Suprapubic skin (tissue), 4 donors: ENCODE data around the gene TLR6. TPM values are rescaled to one million over a fixed set of nuclear protein-coding genes. Genes with fewer than 3 reads are reported as not detected.

Source experiments
- DNase-seq, 2 donors: peaks; one replicate each; pipeline ENCODE4 v3.0.0-alpha.2; 2019; ENCODE audit warnings: low spot score in 2 of 2
- H3K27ac ChIP-seq: fragments of 200-600 bp; sonication (generic); one replicate; pipeline ENCODE4 v1.5.1; 2019
- H3K27me3 ChIP-seq: fragments of 200-600 bp; sonication (generic); one replicate; pipeline ENCODE4 v1.5.1; 2019
- H3K36me3 ChIP-seq: fragments of 200-600 bp; sonication (generic); one replicate; pipeline ENCODE4 v1.5.1; 2019
- H3K4me1 ChIP-seq: fragments of 200-600 bp; sonication (generic); one replicate; pipeline ENCODE4 v1.5.1; 2019
- H3K4me3 ChIP-seq: fragments of 200-600 bp; sonication (generic); one replicate; pipeline ENCODE4 v1.5.1; 2019; ENCODE audit warnings: mild to moderate bottlenecking
- H3K9me3 ChIP-seq: fragments of 200-600 bp; sonication (generic); one replicate; pipeline ENCODE4 v1.5.1; 2019
- EP300 ChIP-seq: sonication (generic); formaldehyde crosslinking; IDR thresholded peaks from one replicate; pipeline ENCODE4 v1.6.1; 2017; ENCODE audit warnings: antibody characterized with exemption
- POLR2A ChIP-seq, 2 donors: fragments of 450-650 bp; IDR thresholded peaks; one replicate each; pipeline ENCODE4 v1.6.1; 2017; ENCODE audit warnings: antibody characterized with exemption in 2 of 2, mild to moderate bottlenecking in 2 of 2, moderate library complexity in 2 of 2
- POLR2AphosphoS5 ChIP-seq, 3 donors: sonication (generic); formaldehyde crosslinking; IDR thresholded peaks; one replicate each; pipeline ENCODE4 v1.6.1; 2017; ENCODE audit warnings: antibody characterized with exemption in 3 of 3
- WGBS: methylation state at CpG from one replicate; pipeline ENCODE4 v1.1.5; 2018; 5-methylcytosine and 5-hydroxymethylcytosine counted together
- total RNA-seq, 4 donors: library from RNA; depleted of rRNA; stranded (reverse); fragments of >200 nt; gene quantifications; one replicate each; pipeline ENCODE4 v1.1.0, GENCODE V29; 2016
- TF ChIP-seq, protein P1 (sequence below), 2 donors: fragments of 200-600 bp in 1 of 2; fragments of 450-650 bp in 1 of 2; sonication (generic) in 1 of 2; IDR thresholded peaks; one replicate each; pipeline ENCODE4 v1.5.1; 2016 to 2019; ENCODE audit warnings: antibody characterized with exemption in 2 of 2, mild to moderate bottlenecking in 1 of 2, moderate library complexity in 1 of 2

The TLR6 gene
- total RNA-seq, 4 donors from 2014 or later, result 2.1 to 6.4 (median 2.5) TPM

GRCh38 chr4:38820329-38821061 is 36.1 kb downstream of the TLR6 start:
- DNase-seq, result no peak
- H3K4me3 ChIP-seq, result no peak overlapping the region
- no peaks in the 10 kb centered on the region for H3K27me3 ChIP-seq
- TF ChIP-seq POLR2A (IDR thresholded peaks at IDR 0.05) (no peak), EP300 (no peak), POLR2AphosphoS5 (IDR thresholded peaks at IDR 0.05) (no peak)
- TF ChIP-seq, protein P1, sequence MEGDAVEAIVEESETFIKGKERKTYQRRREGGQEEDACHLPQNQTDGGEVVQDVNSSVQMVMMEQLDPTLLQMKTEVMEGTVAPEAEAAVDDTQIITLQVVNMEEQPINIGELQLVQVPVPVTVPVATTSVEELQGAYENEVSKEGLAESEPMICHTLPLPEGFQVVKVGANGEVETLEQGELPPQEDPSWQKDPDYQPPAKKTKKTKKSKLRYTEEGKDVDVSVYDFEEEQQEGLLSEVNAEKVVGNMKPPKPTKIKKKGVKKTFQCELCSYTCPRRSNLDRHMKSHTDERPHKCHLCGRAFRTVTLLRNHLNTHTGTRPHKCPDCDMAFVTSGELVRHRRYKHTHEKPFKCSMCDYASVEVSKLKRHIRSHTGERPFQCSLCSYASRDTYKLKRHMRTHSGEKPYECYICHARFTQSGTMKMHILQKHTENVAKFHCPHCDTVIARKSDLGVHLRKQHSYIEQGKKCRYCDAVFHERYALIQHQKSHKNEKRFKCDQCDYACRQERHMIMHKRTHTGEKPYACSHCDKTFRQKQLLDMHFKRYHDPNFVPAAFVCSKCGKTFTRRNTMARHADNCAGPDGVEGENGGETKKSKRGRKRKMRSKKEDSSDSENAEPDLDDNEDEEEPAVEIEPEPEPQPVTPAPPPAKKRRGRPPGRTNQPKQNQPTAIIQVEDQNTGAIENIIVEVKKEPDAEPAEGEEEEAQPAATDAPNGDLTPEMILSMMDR (IDR thresholded peaks at IDR 0.05), result no peak
- H3K9me3 ChIP-seq, result no peaks in the 10 kb centered on the region
- peak overlapping the region; percentile 5 for H3K27ac ChIP-seq
- H3K4me1 ChIP-seq, result peaks cover 11% of the 10 kb centered on the region
- no peaks in the 10 kb centered on the region for H3K36me3 ChIP-seq
- WGBS, result 70% methylated on average over 4 of the region's 4 CpGs

GRCh38 chr4:38819569-38819968 is 37.0 kb downstream of the TLR6 start:
- Histone ChIP-seq H3K36me3 (no peaks in the 10 kb centered on the region), H3K27ac (no peak overlapping the region), H3K9me3 (no peaks in the 10 kb centered on the region), H3K27me3 (no peaks in the 10 kb centered on the region), H3K4me1 (peaks cover 11% of the 10 kb centered on the region), H3K4me3 (no peak overlapping the region)
- TF ChIP-seq, protein P1 (IDR thresholded peaks at IDR 0.05), result no peak
- TF ChIP-seq POLR2AphosphoS5 (IDR thresholded peaks at IDR 0.05) (no peak), EP300 (no peak), POLR2A (IDR thresholded peaks at IDR 0.05) (no peak)
- no peak for DNase-seq
- WGBS, result 33% methylated on average over 3 of the region's 3 CpGs

- peak overlapping the region; percentile 42 for H3K27ac ChIP-seq
- DNase-seq, result no peak
- TF ChIP-seq, protein P1 (IDR thresholded peaks at IDR 0.05), result no peak
- TF ChIP-seq POLR2AphosphoS5 (IDR thresholded peaks at IDR 0.05), result no peak
- TF ChIP-seq EP300, result no peak
- TF ChIP-seq POLR2A (IDR thresholded peaks at IDR 0.05), result no peak
These were observed 38.1 kb downstream of the TLR6 start for GRCh38 chr4:38818441-38818976.

DNA sequence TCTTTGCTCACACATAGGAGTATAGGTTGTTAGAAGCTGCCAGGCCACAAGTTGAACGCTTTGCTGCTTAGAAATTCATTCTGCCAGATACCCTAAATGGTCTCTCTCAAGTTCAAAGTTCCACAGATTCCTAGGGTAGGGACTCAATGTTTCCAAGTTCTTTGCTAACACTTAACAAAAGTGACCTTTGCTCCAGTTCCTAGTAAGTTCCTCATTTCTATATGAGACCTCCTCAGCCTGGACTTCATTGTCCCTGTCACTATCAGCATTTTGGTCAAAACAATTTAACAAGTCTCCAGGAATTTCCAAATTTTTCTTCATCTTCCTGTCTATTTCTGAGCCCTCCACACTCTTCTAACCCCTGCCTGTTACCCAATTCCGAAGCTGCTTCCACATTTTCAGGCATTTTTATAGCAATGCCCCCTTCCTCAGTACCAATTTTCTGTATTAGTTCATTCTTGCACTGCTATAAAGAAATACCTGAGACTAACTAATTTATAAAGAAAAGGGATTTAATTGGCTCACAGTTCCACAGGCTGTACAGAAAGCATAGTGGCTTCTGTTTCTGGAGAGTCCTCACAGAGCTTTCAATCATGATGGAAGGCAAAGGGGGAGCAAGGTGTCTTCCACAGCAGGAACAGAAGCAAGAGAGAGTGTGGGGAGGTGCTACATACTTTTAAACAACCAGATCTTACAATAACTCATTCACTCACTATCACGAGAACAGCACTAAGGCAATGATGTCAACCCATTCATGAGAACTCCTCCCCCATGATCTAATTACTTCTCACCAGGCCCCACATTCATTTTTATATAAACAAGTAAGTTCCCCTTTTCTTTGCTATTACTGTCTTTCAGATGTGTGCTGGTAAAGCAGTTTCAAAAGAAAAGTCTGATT is 40.5 kb downstream of the TLR6 start:
- TF ChIP-seq, protein P1 (IDR thresholded peaks at IDR 0.05), result no peak
- TF ChIP-seq POLR2A (IDR thresholded peaks at IDR 0.05), result no peak
- no peak for TF ChIP-seq EP300
- TF ChIP-seq POLR2AphosphoS5 (IDR thresholded peaks at IDR 0.05), result no peak
- Histone ChIP-seq H3K4me1 (peaks cover 11% of the 10 kb centered on the region), H3K4me3 (no peak overlapping the region), H3K36me3 (no peaks in the 10 kb centered on the region), H3K9me3 (no peaks in the 10 kb centered on the region), H3K27ac (peak overlapping the region; percentile 44), H3K27me3 (no peaks in the 10 kb centered on the region)
- no peak for DNase-seq
- 68% methylated on average over 3 of the region's 3 CpGs for WGBS

More at GRCh38 chr4:38818441-38818976, 38.1 kb downstream of the TLR6 start:
- H3K36me3 ChIP-seq, result no peaks in the 10 kb centered on the region
- peaks cover 11% of the 10 kb centered on the region for H3K4me1 ChIP-seq
- no peaks in the 10 kb centered on the region for H3K27me3 ChIP-seq
- no peak overlapping the region for H3K4me3 ChIP-seq
- no peaks in the 10 kb centered on the region for H3K9me3 ChIP-seq
- 59% methylated on average over 5 of the region's 5 CpGs for WGBS

GRCh38 chr4:38814386-38814785 is 42.2 kb downstream of the TLR6 start:
- WGBS, result 71% methylated on average over 3 of the region's 3 CpGs
- H3K9me3 ChIP-seq, result no peaks in the 10 kb centered on the region

More at GRCh38 chr4:38814386-38814785, 42.2 kb downstream of the TLR6 start:
- Histone ChIP-seq H3K27ac (no peak overlapping the region), H3K27me3 (no peaks in the 10 kb centered on the region), H3K36me3 (no peaks in the 10 kb centered on the region), H3K4me3 (no peak overlapping the region), H3K4me1 (peaks cover 4% of the 10 kb centered on the region)
- TF ChIP-seq, protein P1 (IDR thresholded peaks at IDR 0.05), result no peak
- TF ChIP-seq POLR2AphosphoS5 (IDR thresholded peaks at IDR 0.05) (no peak), EP300 (no peak), POLR2A (IDR thresholded peaks at IDR 0.05) (no peak)
- no peak for DNase-seq
